Liver (tissue), 3 donors: Measurements from ENCODE around the gene BGLAP.

Experiments used
- GABPA ChIP-seq, 2 donors: IDR thresholded peaks in 1 of 2; conservative IDR thresholded peaks in 1 of 2; 2 replicates each; pipeline ENCODE4 v1.6.1; 2016; ENCODE audit warnings: antibody characterized with exemption in 2 of 2, mild to moderate bottlenecking in 1 of 2, moderate library complexity in 1 of 2
- JUND ChIP-seq, 2 donors: IDR thresholded peaks; 2 replicates each; pipeline ENCODE4 v1.6.1; 2016; ENCODE audit warnings: antibody characterized with exemption in 2 of 2
- RAD21 ChIP-seq, 2 donors: IDR thresholded peaks; 2 replicates each; pipeline ENCODE4 v1.6.1; 2016; ENCODE audit warnings: antibody characterized with exemption in 2 of 2, mild to moderate bottlenecking in 2 of 2
- REST ChIP-seq: IDR thresholded peaks from 2 replicates; pipeline ENCODE4 v1.6.1; 2016; ENCODE audit warnings: antibody characterized with exemption, mild to moderate bottlenecking
- SP1 ChIP-seq: IDR thresholded peaks from 2 replicates; pipeline ENCODE4 v1.6.1; 2018; ENCODE audit warnings: antibody characterized with exemption, mild to moderate bottlenecking
- TAF1 ChIP-seq: conservative IDR thresholded peaks from 2 replicates; pipeline ENCODE4 v1.6.1; 2016; ENCODE audit warnings: antibody characterized with exemption, mild to moderate bottlenecking
- YY1 ChIP-seq: IDR thresholded peaks from 2 replicates; pipeline ENCODE4 v1.6.1; 2016; ENCODE audit warnings: antibody characterized with exemption, mild to moderate bottlenecking
- TF ChIP-seq, protein P1 (sequence below): fragments of 150-350 bp; IDR thresholded peaks from 2 replicates; pipeline ENCODE4 v1.5.1; 2017; ENCODE audit warnings: improper control_type of control experiment, low read depth, low read length; ENCODE audit not compliant: missing input control
- TF ChIP-seq, protein P2 (sequence below): IDR thresholded peaks from 2 replicates; pipeline ENCODE4 v1.6.1; 2016; ENCODE audit warnings: antibody characterized with exemption
- TF ChIP-seq, protein P3 (sequence below): IDR thresholded peaks from 2 replicates; pipeline ENCODE4 v1.6.1; 2016; ENCODE audit warnings: antibody characterized with exemption
- TF ChIP-seq, protein P4 (sequence below): IDR thresholded peaks from 2 replicates; pipeline ENCODE4 v1.6.1; 2016; ENCODE audit warnings: antibody characterized with exemption
- donor health status: healthy.
- donor health status: healthy.

DNA sequence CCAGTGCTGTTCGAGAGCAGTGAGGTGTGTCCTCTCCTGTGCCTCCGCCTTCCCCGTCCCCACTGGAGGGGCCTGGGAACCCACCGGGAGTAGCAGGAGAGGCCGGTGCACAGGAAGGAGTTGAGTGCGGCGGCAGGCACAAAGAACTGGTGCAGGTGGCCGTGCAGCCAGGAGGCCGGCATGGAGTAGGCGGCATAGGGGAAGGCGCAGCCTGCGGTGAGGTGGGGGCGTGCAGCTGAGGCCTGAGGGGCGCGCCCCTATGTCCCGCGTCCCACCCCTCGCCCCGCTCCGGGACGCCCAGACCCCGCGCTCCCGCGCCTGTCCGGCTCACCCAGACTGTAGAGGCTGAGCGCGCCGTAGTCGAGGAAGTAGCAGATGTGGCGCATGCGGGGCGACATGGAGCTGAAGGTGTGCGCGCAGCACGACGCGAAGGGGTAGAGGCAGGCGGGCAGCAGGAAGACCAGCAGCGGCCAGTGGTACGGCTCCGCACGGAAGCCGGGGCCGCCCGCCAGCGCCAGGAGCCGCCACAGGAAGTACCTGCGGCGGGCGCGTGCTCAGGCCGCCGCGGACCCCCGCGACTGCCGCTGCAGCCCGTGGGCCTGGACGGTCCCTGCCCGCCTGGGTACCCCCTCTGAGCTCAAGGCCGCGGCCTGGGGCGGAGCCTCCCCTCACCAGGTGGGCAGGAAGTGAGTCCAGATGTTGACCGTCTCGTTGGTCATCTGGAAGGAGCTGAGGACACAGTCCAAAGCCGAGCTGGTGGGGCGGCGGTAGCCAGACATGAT lies 3.7 kb downstream of the BGLAP start:
- no peak for TF ChIP-seq SP1
- TF ChIP-seq, protein P1, sequence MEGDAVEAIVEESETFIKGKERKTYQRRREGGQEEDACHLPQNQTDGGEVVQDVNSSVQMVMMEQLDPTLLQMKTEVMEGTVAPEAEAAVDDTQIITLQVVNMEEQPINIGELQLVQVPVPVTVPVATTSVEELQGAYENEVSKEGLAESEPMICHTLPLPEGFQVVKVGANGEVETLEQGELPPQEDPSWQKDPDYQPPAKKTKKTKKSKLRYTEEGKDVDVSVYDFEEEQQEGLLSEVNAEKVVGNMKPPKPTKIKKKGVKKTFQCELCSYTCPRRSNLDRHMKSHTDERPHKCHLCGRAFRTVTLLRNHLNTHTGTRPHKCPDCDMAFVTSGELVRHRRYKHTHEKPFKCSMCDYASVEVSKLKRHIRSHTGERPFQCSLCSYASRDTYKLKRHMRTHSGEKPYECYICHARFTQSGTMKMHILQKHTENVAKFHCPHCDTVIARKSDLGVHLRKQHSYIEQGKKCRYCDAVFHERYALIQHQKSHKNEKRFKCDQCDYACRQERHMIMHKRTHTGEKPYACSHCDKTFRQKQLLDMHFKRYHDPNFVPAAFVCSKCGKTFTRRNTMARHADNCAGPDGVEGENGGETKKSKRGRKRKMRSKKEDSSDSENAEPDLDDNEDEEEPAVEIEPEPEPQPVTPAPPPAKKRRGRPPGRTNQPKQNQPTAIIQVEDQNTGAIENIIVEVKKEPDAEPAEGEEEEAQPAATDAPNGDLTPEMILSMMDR: no peak
- no peak for TF ChIP-seq JUND (IDR thresholded peaks at IDR 0.05)
- TF ChIP-seq, protein P2, sequence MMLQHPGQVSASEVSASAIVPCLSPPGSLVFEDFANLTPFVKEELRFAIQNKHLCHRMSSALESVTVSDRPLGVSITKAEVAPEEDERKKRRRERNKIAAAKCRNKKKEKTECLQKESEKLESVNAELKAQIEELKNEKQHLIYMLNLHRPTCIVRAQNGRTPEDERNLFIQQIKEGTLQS: no peak
- TF ChIP-seq TAF1: no peak
- TF ChIP-seq, protein P3, sequence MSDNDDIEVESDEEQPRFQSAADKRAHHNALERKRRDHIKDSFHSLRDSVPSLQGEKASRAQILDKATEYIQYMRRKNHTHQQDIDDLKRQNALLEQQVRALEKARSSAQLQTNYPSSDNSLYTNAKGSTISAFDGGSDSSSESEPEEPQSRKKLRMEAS: no peak
- TF ChIP-seq RAD21 (IDR thresholded peaks at IDR 0.05): no peak
- TF ChIP-seq, protein P4, sequence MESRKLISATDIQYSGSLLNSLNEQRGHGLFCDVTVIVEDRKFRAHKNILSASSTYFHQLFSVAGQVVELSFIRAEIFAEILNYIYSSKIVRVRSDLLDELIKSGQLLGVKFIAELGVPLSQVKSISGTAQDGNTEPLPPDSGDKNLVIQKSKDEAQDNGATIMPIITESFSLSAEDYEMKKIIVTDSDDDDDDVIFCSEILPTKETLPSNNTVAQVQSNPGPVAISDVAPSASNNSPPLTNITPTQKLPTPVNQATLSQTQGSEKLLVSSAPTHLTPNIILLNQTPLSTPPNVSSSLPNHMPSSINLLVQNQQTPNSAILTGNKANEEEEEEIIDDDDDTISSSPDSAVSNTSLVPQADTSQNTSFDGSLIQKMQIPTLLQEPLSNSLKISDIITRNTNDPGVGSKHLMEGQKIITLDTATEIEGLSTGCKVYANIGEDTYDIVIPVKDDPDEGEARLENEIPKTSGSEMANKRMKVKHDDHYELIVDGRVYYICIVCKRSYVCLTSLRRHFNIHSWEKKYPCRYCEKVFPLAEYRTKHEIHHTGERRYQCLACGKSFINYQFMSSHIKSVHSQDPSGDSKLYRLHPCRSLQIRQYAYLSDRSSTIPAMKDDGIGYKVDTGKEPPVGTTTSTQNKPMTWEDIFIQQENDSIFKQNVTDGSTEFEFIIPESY: no peak
- no peak for TF ChIP-seq GABPA (IDR thresholded peaks at IDR 0.05 in 1 of 2, conservative IDR thresholded peaks at IDR 0.05 in 1 of 2)
- TF ChIP-seq YY1: no peak
- TF ChIP-seq REST: no peak
